ENCODE results near the gene PDE2A.

PDE2A gene

DNA sequence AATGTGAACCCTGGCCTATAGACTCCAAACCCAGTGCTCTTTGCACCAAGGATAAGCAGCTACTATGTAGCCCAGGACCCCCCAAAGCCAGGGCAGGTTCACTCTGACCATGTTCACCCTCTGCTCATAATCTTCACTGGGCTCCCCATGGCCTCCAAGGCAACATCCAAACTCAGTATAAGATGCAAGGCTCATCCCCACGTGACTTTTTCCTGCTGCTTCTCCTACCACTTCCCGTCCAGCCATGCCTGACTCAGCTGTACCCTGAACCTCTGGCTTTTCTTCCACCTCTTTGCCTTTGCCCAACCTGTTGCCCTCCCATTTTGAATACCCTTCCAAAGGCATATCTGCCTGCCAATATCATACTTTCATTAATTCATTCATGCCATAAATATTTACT lies 27.8 kb downstream of the PDE2A start:
- H3K4me3 ChIP-seq (ENCODE audit: low read length): no peak overlapping the region
- peaks cover 6% of the 10 kb centered on the region for H3K4me1 ChIP-seq (ENCODE audit: control insufficient read depth, insufficient read depth, low read length)
- peaks cover 13% of the 10 kb centered on the region for H3K27me3 ChIP-seq (ENCODE audit: control insufficient read depth, insufficient read depth, low read length)
- no peaks in the 10 kb centered on the region for H3K36me3 ChIP-seq (ENCODE audit: control insufficient read depth, insufficient read depth, low read length)
- no peaks in the 10 kb centered on the region for H3K9me3 ChIP-seq (ENCODE audit: control insufficient read depth, low read length)
- no peak overlapping the region for H3K9ac ChIP-seq (ENCODE audit: low read length)

DNA sequence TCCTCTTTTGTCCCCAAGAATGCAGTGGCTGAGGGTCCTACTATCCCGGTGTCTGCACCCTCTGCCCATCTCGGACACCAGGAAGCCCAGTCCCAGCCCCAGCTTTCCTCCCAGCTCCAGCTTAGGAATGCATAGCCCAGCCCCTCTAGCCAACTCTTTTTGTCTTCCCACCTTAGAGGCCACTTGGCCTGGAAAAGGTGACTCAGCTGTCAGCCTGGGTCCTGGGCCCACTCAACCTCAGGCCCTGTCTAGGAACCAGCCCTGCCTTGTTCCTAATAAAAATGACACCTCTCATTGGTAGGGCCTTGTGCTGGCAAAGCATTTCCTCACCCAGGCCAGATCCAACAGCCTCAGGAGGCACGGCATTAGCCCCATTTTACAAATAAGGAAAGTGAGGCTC lies 28.2 kb downstream of the PDE2A start:
- no peaks in the 10 kb centered on the region for H3K9me3 ChIP-seq (ENCODE audit: control insufficient read depth, low read length)
- H3K4me3 ChIP-seq (ENCODE audit: low read length): no peak overlapping the region
- peaks cover 6% of the 10 kb centered on the region for H3K4me1 ChIP-seq (ENCODE audit: control insufficient read depth, insufficient read depth, low read length)
- H3K27me3 ChIP-seq (ENCODE audit: control insufficient read depth, insufficient read depth, low read length): peaks cover 17% of the 10 kb centered on the region
- H3K9ac ChIP-seq (ENCODE audit: low read length): no peak overlapping the region
- H3K36me3 ChIP-seq (ENCODE audit: control insufficient read depth, insufficient read depth, low read length): no peaks in the 10 kb centered on the region

DNA sequence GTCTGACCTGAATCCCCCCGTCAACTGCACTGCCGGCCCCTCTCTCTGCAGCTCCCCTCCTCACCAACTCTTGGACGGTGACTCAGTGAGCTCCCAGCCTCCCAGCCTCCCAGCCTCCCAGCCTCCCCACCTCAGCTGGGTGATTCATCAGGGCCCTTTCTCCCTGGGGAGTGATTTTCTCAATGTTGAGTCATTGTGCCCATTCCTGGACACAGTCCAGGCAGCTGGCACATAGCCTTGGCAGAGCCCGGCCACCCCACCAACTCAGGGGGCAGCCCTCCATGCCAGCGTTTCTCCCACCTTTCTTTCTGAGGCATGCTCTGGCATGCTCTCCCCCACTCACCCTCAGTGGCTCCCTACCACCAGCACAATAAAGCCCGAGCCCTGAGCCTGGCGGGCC lies 30.7 kb downstream of the PDE2A start:
- Histone ChIP-seq H3K9ac (ENCODE audit: low read length) (no peak overlapping the region), H3K4me1 (ENCODE audit: control insufficient read depth, insufficient read depth, low read length) (peaks cover 6% of the 10 kb centered on the region), H3K4me3 (ENCODE audit: low read length) (no peak overlapping the region), H3K36me3 (ENCODE audit: control insufficient read depth, insufficient read depth, low read length) (no peaks in the 10 kb centered on the region), H3K9me3 (ENCODE audit: control insufficient read depth, low read length) (no peaks in the 10 kb centered on the region), H3K27me3 (ENCODE audit: control insufficient read depth, insufficient read depth, low read length) (peaks cover 38% of the 10 kb centered on the region)

DNA sequence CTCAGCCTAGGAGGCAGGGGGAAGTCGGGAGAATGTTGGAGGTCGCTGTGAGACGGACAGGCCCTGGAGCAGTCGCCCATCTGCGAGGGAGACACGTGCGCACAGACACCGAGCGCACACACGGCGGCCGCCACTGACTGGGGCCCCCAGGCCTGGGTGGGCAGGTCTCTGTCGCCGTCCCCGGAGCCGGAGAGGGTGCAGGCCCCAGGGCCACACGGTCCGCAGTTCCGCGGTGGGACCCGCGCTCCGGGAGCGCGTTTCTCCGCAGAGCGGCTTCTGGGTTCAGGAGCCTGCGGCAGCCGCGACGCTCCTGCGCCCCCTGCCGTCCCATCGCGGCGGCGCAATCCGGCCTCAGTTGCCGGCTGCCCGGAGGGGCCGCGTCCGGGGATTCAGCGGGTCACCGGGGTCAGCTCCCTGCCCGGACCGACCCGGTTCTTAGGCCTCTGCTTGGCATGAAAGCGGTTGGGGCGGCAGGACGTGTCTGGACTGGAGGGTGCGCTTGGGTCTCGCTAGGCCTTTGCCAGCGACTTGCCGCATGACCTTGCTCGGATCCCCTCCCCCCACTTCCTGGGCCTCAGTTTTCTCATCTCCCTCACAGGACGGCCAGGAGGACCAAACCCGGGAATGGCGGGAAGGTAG lies 31.2 kb downstream of the PDE2A start:
- H3K9ac ChIP-seq (ENCODE audit: low read length): no peak overlapping the region
- peaks cover 41% of the 10 kb centered on the region for H3K27me3 ChIP-seq (ENCODE audit: control insufficient read depth, insufficient read depth, low read length)
- no peak overlapping the region for H3K4me3 ChIP-seq (ENCODE audit: low read length)
- no peaks in the 10 kb centered on the region for H3K36me3 ChIP-seq (ENCODE audit: control insufficient read depth, insufficient read depth, low read length)
- H3K9me3 ChIP-seq (ENCODE audit: control insufficient read depth, low read length): no peaks in the 10 kb centered on the region
- peaks cover 6% of the 10 kb centered on the region for H3K4me1 ChIP-seq (ENCODE audit: control insufficient read depth, insufficient read depth, low read length)

DNA sequence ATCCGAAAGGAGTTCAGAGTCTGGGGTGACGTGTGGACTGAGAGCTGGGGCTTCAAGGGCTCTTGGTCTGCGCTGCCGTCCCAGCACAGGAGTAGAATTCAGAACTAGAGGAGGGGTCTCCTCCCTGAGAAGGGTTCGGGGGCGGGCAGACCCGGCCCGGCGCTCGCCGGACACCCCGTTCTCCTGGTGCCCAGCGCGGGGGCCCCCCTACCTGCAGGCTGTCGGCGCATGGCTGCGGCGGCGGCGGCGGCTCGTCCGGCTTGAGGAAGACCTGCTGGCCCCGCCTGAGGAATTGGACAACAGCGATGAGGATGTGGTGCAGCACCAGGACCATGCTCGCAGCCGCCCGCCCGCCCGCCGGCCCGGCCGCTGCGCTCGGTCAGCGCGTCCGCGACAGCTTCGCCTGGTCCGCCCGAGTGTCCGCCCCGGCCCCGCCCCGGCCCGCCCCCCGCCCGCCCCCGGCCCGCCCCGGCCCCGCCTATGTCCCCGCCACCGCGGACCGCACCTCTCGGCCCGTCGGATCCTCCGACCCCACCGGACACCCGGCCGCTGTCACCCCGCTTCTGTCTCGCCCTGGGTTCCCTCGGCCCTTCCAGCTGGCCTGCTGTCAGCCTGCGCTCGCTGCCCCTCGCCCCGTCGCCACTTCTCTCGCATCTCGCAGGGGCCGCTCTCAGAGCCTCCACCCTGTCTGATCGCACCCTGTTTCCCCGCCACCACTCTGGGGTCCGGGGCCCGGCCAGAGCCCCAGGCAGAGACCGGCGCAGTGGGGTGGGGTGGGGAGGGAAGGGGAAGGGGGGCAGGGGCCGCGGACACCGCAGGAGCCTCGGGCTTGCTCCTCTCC lies 32.0 kb downstream of the PDE2A start:
- Histone ChIP-seq H3K9me3 (ENCODE audit: control insufficient read depth, low read length) (no peaks in the 10 kb centered on the region), H3K27me3 (ENCODE audit: control insufficient read depth, insufficient read depth, low read length) (peaks cover 43% of the 10 kb centered on the region), H3K4me1 (ENCODE audit: control insufficient read depth, insufficient read depth, low read length) (peaks cover 6% of the 10 kb centered on the region), H3K9ac (ENCODE audit: low read length) (peak overlapping the region; percentile 13), H3K36me3 (ENCODE audit: control insufficient read depth, insufficient read depth, low read length) (no peaks in the 10 kb centered on the region), H3K4me3 (ENCODE audit: low read length) (no peak overlapping the region)

DNA sequence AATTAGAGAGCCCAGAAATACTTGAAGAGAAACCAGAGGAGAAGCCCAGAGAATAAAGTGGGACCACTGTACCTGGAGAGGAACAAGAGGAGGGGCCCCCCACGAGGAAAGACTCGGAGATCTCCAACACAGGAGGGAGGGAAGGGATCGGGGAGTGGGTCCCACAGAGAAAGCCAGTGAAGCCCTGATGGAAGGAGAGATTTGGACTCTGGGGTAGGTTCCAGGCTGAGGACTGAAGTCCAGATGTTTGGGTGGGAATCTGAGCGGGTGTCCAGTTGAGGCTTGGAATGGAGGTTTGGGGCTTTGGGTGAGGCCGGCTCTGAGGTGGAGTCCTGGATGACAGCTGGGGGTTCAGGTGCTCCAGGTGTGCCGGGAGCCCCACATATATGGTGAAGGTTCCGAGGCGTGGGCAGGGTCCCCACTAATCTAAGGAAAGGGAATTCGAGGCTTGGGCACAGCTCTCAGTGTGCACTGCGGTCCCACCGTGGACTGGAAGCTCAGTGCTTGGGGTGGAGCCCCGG lies 32.6 kb downstream of the PDE2A start:
- H3K4me1 ChIP-seq (ENCODE audit: control insufficient read depth, insufficient read depth, low read length): peaks cover 6% of the 10 kb centered on the region
- no peak overlapping the region for H3K4me3 ChIP-seq (ENCODE audit: low read length)
- H3K9ac ChIP-seq (ENCODE audit: low read length): peak overlapping the region; percentile 13

DNA sequence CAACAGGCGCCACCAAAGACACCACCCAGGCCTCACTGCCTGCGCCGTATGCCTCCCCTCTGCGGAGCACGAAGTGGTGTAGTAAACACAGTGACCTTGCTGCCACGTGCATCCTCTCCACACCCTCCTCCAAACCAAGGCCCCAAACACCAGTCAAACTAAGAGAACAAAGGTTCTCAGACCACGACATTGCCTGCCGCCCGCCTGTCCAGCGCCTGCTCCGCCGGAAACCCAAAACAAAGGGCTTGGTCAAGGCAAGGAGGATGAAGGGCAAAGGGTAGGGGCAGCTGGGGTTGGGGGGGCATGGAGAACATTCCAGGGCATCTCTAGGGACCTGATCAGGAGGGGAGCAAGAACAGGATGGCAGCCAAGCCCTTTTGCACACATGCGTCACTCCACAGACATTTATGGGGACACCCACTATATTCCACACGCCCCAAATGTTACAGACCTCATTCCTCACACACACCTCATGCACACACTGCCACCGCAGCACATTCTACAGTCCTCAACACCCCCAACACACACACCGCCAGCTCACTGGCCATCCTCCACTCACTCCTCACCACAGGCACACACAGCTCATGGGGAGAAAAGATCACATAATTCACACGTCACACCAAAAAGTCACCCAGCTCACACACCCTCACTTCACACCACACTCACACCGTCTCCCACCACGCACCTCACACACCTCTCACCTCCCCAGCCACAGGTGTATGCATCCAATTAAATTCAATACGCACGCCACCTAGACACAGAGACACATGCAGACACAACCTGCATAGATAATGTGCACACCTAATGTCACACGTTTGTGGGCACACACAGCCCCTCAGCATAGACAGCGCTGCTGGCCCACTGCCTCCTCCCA lies 34.5 kb downstream of the PDE2A start:
- Histone ChIP-seq H3K4me3 (ENCODE audit: low read length) (no peak overlapping the region), H3K9ac (ENCODE audit: low read length) (no peak overlapping the region)

More for the DNA sequence above, 32.6 kb downstream of the PDE2A start:
- H3K9me3 ChIP-seq (ENCODE audit: control insufficient read depth, low read length): no peaks in the 10 kb centered on the region
- H3K27me3 ChIP-seq (ENCODE audit: control insufficient read depth, insufficient read depth, low read length): peaks cover 43% of the 10 kb centered on the region
- H3K36me3 ChIP-seq (ENCODE audit: control insufficient read depth, insufficient read depth, low read length): no peaks in the 10 kb centered on the region

DNA sequence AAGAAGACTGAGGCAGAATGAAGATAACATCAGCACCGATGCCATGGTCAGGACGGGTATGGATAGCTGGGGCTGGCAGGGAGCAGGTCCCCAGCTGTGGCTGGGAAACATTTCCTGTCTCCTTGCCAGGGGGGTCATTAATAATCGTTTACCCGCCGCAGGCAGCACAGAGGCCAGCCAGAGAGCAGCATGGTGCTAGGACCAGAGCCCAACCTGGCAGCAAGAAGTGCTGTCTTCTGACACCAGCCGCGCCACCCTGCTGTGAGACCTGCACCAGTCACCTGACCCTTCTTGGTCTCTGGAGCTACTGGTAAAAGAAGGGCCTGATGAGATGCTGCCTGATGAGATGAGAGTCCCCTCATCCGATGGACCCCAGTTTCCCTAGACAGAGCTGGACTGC lies 36.3 kb downstream of the PDE2A start:
- no peaks in the 10 kb centered on the region for H3K36me3 ChIP-seq (ENCODE audit: control insufficient read depth, insufficient read depth, low read length)
- H3K4me3 ChIP-seq (ENCODE audit: low read length): no peak overlapping the region
- peaks cover 6% of the 10 kb centered on the region for H3K4me1 ChIP-seq (ENCODE audit: control insufficient read depth, insufficient read depth, low read length)
- H3K9ac ChIP-seq (ENCODE audit: low read length): no peak overlapping the region
- peaks cover 45% of the 10 kb centered on the region for H3K27me3 ChIP-seq (ENCODE audit: control insufficient read depth, insufficient read depth, low read length)
- no peaks in the 10 kb centered on the region for H3K9me3 ChIP-seq (ENCODE audit: control insufficient read depth, low read length)

More for the DNA sequence above, 34.5 kb downstream of the PDE2A start:
- Histone ChIP-seq H3K4me1 (ENCODE audit: control insufficient read depth, insufficient read depth, low read length) (peaks cover 6% of the 10 kb centered on the region), H3K36me3 (ENCODE audit: control insufficient read depth, insufficient read depth, low read length) (no peaks in the 10 kb centered on the region), H3K9me3 (ENCODE audit: control insufficient read depth, low read length) (no peaks in the 10 kb centered on the region), H3K27me3 (ENCODE audit: control insufficient read depth, insufficient read depth, low read length) (peaks cover 43% of the 10 kb centered on the region)

DNA sequence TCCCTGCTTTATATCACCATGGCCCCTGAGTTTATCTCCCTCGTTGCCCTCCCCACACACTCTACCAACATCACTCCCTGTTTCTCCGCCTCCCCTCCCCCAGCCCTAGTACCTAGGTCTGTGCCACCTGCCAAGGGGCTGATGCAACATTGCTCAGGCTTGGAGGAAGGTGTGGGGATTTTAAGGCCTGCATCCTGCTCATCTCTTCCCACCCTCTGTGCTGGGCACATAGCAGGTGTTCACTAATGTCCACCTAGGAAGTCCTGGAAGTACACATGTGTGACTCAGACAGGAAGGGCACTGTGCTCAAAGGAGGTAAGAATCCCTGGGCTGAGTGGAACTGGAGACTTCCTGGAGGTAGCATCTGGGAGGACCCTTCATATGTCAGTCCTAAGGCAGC lies 37.0 kb downstream of the PDE2A start:
- Histone ChIP-seq H3K27me3 (ENCODE audit: control insufficient read depth, insufficient read depth, low read length) (peaks cover 40% of the 10 kb centered on the region), H3K4me1 (ENCODE audit: control insufficient read depth, insufficient read depth, low read length) (peaks cover 6% of the 10 kb centered on the region), H3K9me3 (ENCODE audit: control insufficient read depth, low read length) (no peaks in the 10 kb centered on the region), H3K36me3 (ENCODE audit: control insufficient read depth, insufficient read depth, low read length) (no peaks in the 10 kb centered on the region), H3K4me3 (ENCODE audit: low read length) (no peak overlapping the region), H3K9ac (ENCODE audit: low read length) (no peak overlapping the region)

DNA sequence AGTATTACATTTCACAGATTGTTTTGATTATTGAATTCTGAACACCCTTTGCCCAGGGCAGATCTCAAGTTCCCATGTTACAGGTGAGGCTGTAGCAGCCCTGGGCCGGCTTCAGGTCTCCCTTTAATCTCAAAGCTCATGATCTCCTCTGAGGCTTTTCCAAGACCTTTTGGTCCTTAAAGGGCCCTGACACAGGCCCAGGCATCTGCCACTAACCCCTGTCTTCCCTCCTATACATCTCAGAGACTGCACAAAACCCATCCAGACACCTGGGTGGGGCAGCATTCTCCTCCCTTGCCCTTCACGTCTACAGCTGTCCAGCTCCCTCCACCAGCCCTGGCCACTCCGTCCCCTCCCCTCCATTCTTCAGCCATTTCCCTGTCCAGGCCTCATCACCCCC lies 37.8 kb downstream of the PDE2A start:
- Histone ChIP-seq H3K4me1 (ENCODE audit: control insufficient read depth, insufficient read depth, low read length) (no peaks in the 10 kb centered on the region), H3K27me3 (ENCODE audit: control insufficient read depth, insufficient read depth, low read length) (peaks cover 32% of the 10 kb centered on the region), H3K9me3 (ENCODE audit: control insufficient read depth, low read length) (no peaks in the 10 kb centered on the region), H3K4me3 (ENCODE audit: low read length) (no peak overlapping the region), H3K36me3 (ENCODE audit: control insufficient read depth, insufficient read depth, low read length) (no peaks in the 10 kb centered on the region), H3K9ac (ENCODE audit: low read length) (no peak overlapping the region)

DNA sequence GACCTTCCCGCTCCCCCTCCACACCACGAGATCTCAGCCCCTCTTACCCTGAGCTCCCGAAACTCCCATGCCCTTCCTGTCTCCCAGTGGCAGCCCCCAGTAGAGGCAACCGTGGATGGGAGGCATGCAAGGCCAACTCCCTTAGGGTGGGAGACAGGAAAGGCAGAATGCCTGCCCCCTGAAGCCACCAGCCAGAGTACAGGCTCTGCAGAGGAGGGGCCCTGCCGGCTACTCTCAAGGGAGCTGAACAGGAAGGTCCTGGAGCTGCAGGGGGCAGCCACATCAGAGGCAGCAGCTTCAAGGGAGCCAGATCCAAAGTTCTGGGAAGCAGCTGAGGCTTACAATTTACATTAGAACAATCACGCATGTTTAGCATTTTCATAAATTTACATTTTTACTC lies 38.3 kb downstream of the PDE2A start:
- no peak overlapping the region for H3K9ac ChIP-seq (ENCODE audit: low read length)
- H3K27me3 ChIP-seq (ENCODE audit: control insufficient read depth, insufficient read depth, low read length): peaks cover 28% of the 10 kb centered on the region
- no peaks in the 10 kb centered on the region for H3K4me1 ChIP-seq (ENCODE audit: control insufficient read depth, insufficient read depth, low read length)
- H3K36me3 ChIP-seq (ENCODE audit: control insufficient read depth, insufficient read depth, low read length): no peaks in the 10 kb centered on the region
- no peak overlapping the region for H3K4me3 ChIP-seq (ENCODE audit: low read length)
- no peaks in the 10 kb centered on the region for H3K9me3 ChIP-seq (ENCODE audit: control insufficient read depth, low read length)

Data from mucosa of stomach (tissue), 1 donor.